ENCODE measurements around the gene PHF12.

Gene PHF12

GRCh38 chr17:28950017-28950751, 1.1 kb downstream of the PHF12 start:
- DNase-seq (ENCODE audit: insufficient read length, low spot score) (no peak), FAIRE-seq (no peak)
- TF ChIP-seq POLR2A (IDR thresholded peaks at IDR 0.05; ENCODE audit: low read depth, low read length), result peak; percentile 49
- TF ChIP-seq PAX5 (IDR thresholded peaks at IDR 0.05; ENCODE audit: insufficient read depth, low read length, severe bottlenecking), result no peak
- 0 out of 2 replicates have a peak, but pooled peaks have one; percentile 33 for TF ChIP-seq TAF1 (IDR thresholded peaks at IDR 0.05; ENCODE audit: low read depth, low read length)
- TF ChIP-seq POU2F2 (IDR thresholded peaks at IDR 0.05; ENCODE audit: low read depth, low read length), result no peak
- no peak for TF ChIP-seq POLR2AphosphoS5 (IDR thresholded peaks at IDR 0.05; ENCODE audit: low read depth, low read length)
- peak; percentile 31 for TF ChIP-seq SPI1 (IDR thresholded peaks at IDR 0.05; ENCODE audit: low read depth, low read length)

DNA sequence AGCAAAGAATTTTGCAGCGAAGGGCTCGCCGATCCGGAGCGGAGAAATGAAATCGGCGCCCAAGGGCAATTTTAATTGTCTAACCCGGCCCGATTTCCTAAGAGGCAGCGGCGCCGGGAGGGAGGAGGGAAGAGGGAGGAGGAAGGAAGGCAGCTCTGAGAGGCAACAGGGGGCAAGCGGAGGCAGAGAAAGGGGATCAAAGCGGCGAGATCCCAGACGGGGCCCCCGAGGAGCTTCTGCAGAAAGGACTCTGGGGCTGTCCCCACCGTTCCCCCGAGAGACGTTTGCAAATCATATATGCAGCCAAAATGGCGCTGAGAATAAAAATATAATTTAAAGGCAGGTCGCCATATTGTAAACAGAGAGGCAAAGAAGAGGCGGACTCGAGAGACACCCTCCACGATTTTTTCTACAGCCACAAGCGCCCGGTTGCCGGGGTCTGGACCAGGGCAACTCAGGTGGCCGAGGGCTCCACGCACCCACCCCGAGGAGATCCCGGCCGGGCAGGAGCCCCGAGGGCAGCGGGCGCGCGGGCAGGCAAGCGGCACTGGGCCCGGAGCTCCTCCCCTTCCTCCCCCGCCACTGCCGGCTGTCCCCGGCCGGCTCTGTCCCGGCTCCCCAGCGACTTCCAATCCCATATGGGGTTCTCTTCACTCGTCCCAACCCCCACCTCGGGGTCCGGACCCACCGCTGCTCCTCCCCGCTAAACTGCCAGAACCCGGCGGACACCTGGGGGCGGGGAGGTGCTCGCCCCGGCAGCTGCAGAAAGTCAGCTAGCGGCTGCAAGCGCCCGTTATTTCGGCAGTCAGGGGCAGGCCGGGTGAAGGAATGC, 1.9 kb downstream of the PHF12 start:
- TF ChIP-seq POLR2A (IDR thresholded peaks at IDR 0.05; ENCODE audit: low read depth, low read length) (0 out of 2 replicates have a peak, but pooled peaks have one; percentile 13), TAF1 (IDR thresholded peaks at IDR 0.05; ENCODE audit: low read depth, low read length) (no peak; the same call in 1 of the 2 replicates), POU2F2 (IDR thresholded peaks at IDR 0.05; ENCODE audit: low read depth, low read length) (peak; percentile 98), POLR2AphosphoS5 (IDR thresholded peaks at IDR 0.05; ENCODE audit: low read depth, low read length) (peak; percentile 35; the same call in 1 of the 2 replicates)
- no peak for FAIRE-seq
- no peak for DNase-seq (ENCODE audit: insufficient read length, low spot score)

DNA sequence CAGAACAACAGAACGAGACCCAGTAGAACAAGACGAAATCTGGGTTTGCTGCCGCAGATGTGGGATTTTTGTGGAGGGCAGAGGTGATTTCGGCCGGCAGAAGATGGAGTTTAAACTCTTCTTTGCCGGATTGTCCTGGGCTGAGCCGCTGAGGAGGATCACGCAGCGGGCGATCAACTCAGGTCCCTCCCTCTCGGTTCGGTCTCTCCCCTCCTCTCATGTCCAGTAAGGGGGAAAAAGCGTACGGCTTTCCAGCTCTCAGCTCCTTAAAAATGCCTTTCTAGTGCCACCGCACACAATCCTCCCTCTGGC, 2.5 kb downstream of the PHF12 start:
- TF ChIP-seq POU2F2 (IDR thresholded peaks at IDR 0.05; ENCODE audit: low read depth, low read length) (no peak), SPI1 (IDR thresholded peaks at IDR 0.05; ENCODE audit: low read depth, low read length) (no peak), PAX5 (IDR thresholded peaks at IDR 0.05; ENCODE audit: insufficient read depth, low read length, severe bottlenecking) (no peak), POLR2A (IDR thresholded peaks at IDR 0.05; ENCODE audit: low read depth, low read length) (no peak), POLR2AphosphoS5 (IDR thresholded peaks at IDR 0.05; ENCODE audit: low read depth, low read length) (no peak), TAF1 (IDR thresholded peaks at IDR 0.05; ENCODE audit: low read depth, low read length) (no peak)
- FAIRE-seq (no peak), DNase-seq (ENCODE audit: insufficient read length, low spot score) (no peak)

DNA sequence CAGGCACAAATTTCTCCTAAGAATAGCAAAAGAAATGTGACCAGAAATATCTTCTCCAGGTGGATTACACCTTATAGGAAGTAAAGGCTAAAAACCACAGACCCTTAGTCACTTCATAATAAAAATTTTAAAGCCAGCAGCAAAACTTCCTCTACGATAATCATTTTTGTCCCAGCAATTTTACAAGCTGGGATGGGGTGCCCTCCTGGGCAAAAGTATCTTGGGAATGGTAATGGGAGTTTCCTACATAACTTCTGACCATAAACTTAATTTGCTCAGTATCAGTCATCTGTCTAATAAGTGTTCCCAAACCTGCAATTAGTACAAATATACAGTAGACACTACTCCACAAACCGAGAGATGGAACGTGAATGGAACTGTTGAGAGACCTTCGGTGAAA, 3.0 kb downstream of the PHF12 start:
- FAIRE-seq (no peak), DNase-seq (ENCODE audit: insufficient read length, low spot score) (no peak)
- TF ChIP-seq POLR2A (IDR thresholded peaks at IDR 0.05; ENCODE audit: low read depth, low read length) (no peak), SPI1 (IDR thresholded peaks at IDR 0.05; ENCODE audit: low read depth, low read length) (no peak), POLR2AphosphoS5 (IDR thresholded peaks at IDR 0.05; ENCODE audit: low read depth, low read length) (no peak), TAF1 (IDR thresholded peaks at IDR 0.05; ENCODE audit: low read depth, low read length) (no peak), PAX5 (IDR thresholded peaks at IDR 0.05; ENCODE audit: insufficient read depth, low read length, severe bottlenecking) (no peak), POU2F2 (IDR thresholded peaks at IDR 0.05; ENCODE audit: low read depth, low read length) (no peak)

DNA sequence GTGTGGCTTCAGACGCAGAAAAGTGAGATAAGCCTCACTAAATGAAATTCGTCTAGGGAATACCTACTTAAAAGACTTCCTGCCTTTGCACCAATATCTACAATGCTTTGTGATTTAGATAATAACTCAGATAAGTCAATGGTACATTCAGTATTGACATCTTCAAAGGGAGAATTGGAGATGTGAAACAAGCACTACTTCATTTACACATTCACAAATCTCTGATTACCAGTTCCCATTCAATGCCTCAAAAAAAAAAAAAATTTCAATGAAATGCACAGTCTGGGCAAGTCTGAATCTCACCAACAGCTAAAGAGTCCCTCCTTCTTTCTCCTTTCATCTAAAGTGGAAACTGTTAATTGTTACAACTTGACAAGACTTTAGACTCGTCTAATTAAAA, 3.7 kb downstream of the PHF12 start:
- TF ChIP-seq SPI1 (IDR thresholded peaks at IDR 0.05; ENCODE audit: low read depth, low read length), result peak; percentile 55
- TF ChIP-seq POU2F2 (IDR thresholded peaks at IDR 0.05; ENCODE audit: low read depth, low read length), result no peak
- FAIRE-seq, result no peak

GRCh38 chr17:28946239-28946638, 5.1 kb downstream of the PHF12 start:
- TF ChIP-seq PAX5 (IDR thresholded peaks at IDR 0.05; ENCODE audit: insufficient read depth, low read length, severe bottlenecking) (no peak), POLR2A (IDR thresholded peaks at IDR 0.05; ENCODE audit: low read depth, low read length) (no peak), POU2F2 (IDR thresholded peaks at IDR 0.05; ENCODE audit: low read depth, low read length) (no peak), SPI1 (IDR thresholded peaks at IDR 0.05; ENCODE audit: low read depth, low read length) (no peak), POLR2AphosphoS5 (IDR thresholded peaks at IDR 0.05; ENCODE audit: low read depth, low read length) (no peak), TAF1 (IDR thresholded peaks at IDR 0.05; ENCODE audit: low read depth, low read length) (no peak)
- no peak for FAIRE-seq

More for the DNA sequence above, 3.7 kb downstream of the PHF12 start:
- DNase-seq (ENCODE audit: insufficient read length, low spot score), result no peak

DNA sequence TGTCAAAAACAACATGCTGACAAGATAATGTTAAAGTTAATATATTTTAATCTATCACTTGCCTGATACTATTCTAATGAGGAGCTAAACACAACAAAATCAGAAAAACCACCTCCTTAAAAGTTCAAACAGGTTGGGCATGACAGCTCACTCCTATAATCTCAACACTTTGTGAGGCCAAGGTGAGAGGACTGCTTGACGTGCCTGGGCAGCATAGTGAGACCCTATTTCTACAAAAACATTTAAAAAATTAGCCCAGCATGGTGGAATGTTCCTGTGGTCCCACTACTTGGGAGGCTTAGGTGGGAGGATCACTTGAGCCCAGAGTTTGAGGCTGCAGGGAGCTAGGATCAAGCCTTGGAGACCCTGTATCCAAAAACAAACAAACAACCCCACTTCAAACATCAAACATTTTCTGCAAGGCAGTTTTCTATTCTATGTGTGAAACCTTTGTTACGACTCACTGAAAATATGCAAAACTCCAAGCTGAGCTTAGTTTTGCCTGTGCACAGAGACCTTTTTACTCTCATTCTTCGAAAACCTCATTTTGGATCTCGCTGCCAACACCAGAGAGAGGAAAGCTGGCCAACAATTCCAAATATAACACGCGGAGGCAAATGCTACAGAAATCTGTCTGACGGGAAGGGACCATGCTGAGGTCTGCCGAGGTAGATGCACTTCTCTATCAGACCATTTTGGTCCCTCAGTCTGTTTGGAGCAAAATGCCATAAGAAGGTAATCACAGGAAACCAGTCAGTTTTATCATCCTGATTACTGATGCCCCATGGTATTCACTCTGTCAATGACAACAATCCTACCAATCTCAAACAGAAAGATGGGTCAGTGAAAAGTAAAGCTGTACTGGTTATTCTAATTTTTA, 6.2 kb downstream of the PHF12 start:
- DNase-seq (ENCODE audit: insufficient read length, low spot score), result no peak
- peak; percentile 54; the same call in 1 of the 2 replicates for TF ChIP-seq POU2F2 (IDR thresholded peaks at IDR 0.05; ENCODE audit: low read depth, low read length)
- no peak for TF ChIP-seq TAF1 (IDR thresholded peaks at IDR 0.05; ENCODE audit: low read depth, low read length)

More at GRCh38 chr17:28946239-28946638, 5.1 kb downstream of the PHF12 start:
- DNase-seq (ENCODE audit: insufficient read length, low spot score), result no peak

DNA sequence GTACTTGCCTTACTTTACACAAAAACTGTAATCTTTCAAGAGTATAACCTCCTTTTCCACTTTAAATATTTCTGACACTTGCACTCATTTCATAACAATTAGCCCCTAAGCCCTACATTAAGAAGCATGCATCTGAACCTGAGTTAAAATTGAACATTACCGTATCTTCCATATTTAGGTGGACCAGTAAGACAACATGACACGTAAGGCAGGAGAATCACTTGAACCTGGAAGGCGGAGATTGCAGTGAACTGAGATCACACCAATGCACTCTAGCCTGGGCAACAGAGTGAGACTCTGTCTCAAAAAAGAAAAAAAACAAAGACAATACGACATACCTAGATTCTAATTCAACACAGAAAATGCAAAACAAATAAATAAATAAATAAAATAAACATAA, 7.0 kb downstream of the PHF12 start:
- TF ChIP-seq POU2F2 (IDR thresholded peaks at IDR 0.05; ENCODE audit: low read depth, low read length) (no peak), POLR2AphosphoS5 (IDR thresholded peaks at IDR 0.05; ENCODE audit: low read depth, low read length) (no peak), POLR2A (IDR thresholded peaks at IDR 0.05; ENCODE audit: low read depth, low read length) (no peak), SPI1 (IDR thresholded peaks at IDR 0.05; ENCODE audit: low read depth, low read length) (no peak), PAX5 (IDR thresholded peaks at IDR 0.05; ENCODE audit: insufficient read depth, low read length, severe bottlenecking) (no peak), TAF1 (IDR thresholded peaks at IDR 0.05; ENCODE audit: low read depth, low read length) (no peak)
- FAIRE-seq, result no peak
- DNase-seq (ENCODE audit: insufficient read length, low spot score), result no peak

More for the DNA sequence above, 6.2 kb downstream of the PHF12 start:
- peak; percentile 69 for FAIRE-seq

DNA sequence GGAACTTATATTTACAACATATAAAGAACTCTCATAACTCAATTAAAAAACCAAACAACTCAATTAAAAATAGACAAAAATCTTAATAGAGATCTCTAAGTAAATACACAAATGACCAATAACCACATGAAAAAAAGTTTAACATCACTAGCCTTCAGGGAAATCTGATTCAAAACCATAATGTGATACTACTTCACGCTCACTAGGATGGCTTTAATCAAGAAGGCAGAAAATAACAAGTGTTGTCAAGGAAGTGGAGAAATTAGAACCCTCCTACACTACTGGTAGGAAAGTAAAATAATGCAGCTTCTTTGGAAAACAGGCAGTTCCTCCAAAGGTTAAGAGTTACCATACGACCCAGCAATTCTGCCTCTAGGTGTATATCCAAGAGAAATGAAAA, 8.4 kb downstream of the PHF12 start:
- no peak for TF ChIP-seq POU2F2 (IDR thresholded peaks at IDR 0.05; ENCODE audit: low read depth, low read length)
- TF ChIP-seq POLR2A (IDR thresholded peaks at IDR 0.05; ENCODE audit: low read depth, low read length), result no peak
- TF ChIP-seq PAX5 (IDR thresholded peaks at IDR 0.05; ENCODE audit: insufficient read depth, low read length, severe bottlenecking), result no peak
- no peak for TF ChIP-seq TAF1 (IDR thresholded peaks at IDR 0.05; ENCODE audit: low read depth, low read length)
- no peak for TF ChIP-seq SPI1 (IDR thresholded peaks at IDR 0.05; ENCODE audit: low read depth, low read length)
- no peak for TF ChIP-seq POLR2AphosphoS5 (IDR thresholded peaks at IDR 0.05; ENCODE audit: low read depth, low read length)
- DNase-seq (ENCODE audit: insufficient read length, low spot score) (no peak), FAIRE-seq (no peak)
